Right renal cortex interstitium (tissue), 3 donors: Measurements from ENCODE around the gene ART1. TPM values are rescaled to one million over a fixed set of nuclear protein-coding genes. Genes with fewer than 3 reads are reported as not detected.

ENCODE experiments used
- DNase-seq, 3 donors: peaks; one replicate each; pipeline ENCODE4 v3.0.0-alpha.2; 2013; ENCODE audit warnings: low read depth in 3 of 3, low spot score in 2 of 3
- polyA plus RNA-seq, 3 donors: library from polyadenylated mRNA; unstranded; fragments of 120-200 nt; gene quantifications; one replicate each; pipeline ENCODE4 v1.2.1, GENCODE V29; 2013; ENCODE audit not compliant: insufficient read length in 3 of 3

Gene ART1
- polyA plus RNA-seq, 3 donors: not detected

DNA sequence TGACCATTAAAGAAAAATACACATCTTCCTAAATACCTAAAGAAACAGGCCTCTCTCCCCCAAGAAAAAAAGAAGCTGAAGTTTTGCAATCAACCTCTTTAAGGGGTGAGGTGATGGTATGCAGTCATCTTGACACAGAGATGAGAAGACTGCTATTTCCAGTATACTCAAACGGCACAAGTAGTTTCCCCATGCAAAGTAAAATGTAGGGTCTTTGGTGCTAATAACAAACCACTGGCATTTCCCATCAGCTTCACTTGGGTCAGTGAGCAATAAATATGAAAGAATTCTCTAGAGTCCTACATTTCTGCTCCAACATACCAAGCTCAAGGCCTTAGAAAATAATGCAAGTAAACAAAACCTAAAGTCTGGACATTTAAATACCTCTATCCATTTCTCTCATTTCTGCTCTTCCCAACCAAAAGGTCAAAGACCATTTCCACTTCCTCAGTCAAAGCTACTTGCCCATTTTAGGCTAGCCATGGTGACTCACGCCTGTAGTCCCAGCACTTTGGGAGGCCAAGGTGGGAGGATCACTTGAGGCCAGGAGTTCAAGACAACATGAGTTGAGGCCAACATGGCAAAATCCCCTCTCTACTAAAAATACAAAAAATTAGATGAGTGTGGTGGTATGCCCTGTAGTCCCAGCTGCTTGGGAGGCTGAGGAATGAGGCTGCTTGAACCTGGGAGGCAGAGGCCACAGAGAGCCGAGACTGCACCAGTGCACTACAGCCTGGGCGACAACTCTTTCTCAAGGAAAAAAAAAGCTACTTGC lies 65.7 kb downstream of the ART1 start:
- no peak for DNase-seq

DNA sequence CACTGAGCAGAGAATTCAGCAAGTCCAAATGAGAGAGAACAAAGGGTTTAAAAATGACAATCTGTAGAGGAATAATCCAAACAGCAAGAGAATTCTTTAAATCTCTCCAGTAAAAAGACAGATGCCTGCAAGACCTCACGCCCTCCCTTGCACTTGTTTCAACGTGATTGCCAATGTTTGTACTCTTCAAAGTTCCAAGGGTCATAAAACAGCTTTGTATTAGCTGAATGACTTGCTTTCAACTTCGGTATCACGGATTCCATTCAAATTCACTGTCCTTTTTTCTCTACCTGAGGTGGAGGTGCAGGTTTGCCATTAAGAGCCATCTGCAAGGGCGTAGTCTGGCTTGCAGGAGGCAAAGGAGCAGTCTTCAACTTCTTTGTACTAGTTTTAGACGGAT lies 67.3 kb downstream of the ART1 start:
- no peak for DNase-seq

Other genes with a start within 250 kb of the ART1 start
- gene ART5, start 3.1 kb upstream of the ART1 start, polyA plus RNA-seq: 1 to 10 TPM; 2.3 to 3.3 (median 3.3) TPM
- gene CHRNA10, start 26.3 kb downstream of the ART1 start, polyA plus RNA-seq: 1 to 10 TPM; 1.2 to 1.4 (median 1.3) TPM
- gene NUP98, start 152.4 kb downstream of the ART1 start, polyA plus RNA-seq: 10 to 100 TPM; 58.2 to 62.6 (median 59.2) TPM
- gene PGAP2, start 163.4 kb downstream of the ART1 start, polyA plus RNA-seq: 10 to 100 TPM; 37.3 to 38.6 (median 38.6) TPM
- gene RHOG, start 195.8 kb downstream of the ART1 start, polyA plus RNA-seq: 10 to 100 TPM; 21.4 to 26.6 (median 22.4) TPM
- 10 to 100 TPM; 33.1 to 35.1 (median 34.2) TPM for gene STIM1, start 210.5 kb downstream of the ART1 start, polyA plus RNA-seq